NCI-H774 (cell line): ENCODE measurements around the gene ATXN1.

ENCODE experiments used
- DNase-seq: peaks from one replicate; lab custom pipeline; 2025; lab: John Stamatoyannopoulos, UW

ATXN1 gene

DNA sequence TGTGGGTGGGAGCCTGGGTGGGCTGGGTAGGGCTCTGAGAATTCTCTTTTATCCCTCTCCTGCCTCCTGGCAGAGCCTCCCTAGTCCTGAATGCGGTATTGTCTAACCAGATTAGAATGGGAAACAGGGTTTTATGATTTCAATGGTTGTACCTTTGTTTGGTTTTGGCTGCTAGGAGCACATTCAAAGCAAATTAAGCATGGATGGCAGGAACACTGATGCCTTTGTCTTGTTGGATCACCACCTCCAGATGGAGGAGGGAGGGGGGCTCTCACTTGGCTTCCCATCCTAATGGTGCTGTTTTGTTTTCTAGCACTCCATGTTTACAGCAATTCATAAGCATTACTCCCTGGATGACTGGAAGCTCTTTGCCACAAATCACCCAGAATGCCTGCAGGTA lies 511.3 kb downstream of the ATXN1 start:
- DNase-seq: peak; percentile 69
